ENCODE results near the gene RPL21.
"Not testable (repeated sequence)": the region's sequence is repeated elsewhere in the genome, so short reads cannot be mapped to it uniquely, and the experiment has no call there.

Gene RPL21

GRCh38 chr13:27251166-27252091 lies at the start of gene RPL21:
RPL21 (plus strand) TSS chr13:27251558; CDS start chr13:27253777, 2,219 bp downstream.
- DNase-seq, result peak; percentile 92

- no peak for DNase-seq
Observed at GRCh38 chr13:27201661-27202060, 49.7 kb upstream of the RPL21 start.

- no peak for DNase-seq
Observed at GRCh38 chr13:27203186-27203585, 48.2 kb upstream of the RPL21 start.

GRCh38 chr13:27203854-27204253 lies 47.5 kb upstream of the RPL21 start:
- DNase-seq, result peak in 1 of 2 donors; percentile 17

GRCh38 chr13:27208514-27208913 lies 42.8 kb upstream of the RPL21 start:
- no peak for DNase-seq

- no peak for DNase-seq
Observed at GRCh38 chr13:27211271-27211670, 40.1 kb upstream of the RPL21 start.

GRCh38 chr13:27211771-27212364 lies 39.5 kb upstream of the RPL21 start:
- no peak for DNase-seq

GRCh38 chr13:27213386-27213785 lies 38.0 kb upstream of the RPL21 start:
- not testable (repeated sequence) for DNase-seq

- DNase-seq, result not testable (repeated sequence)
Observed at GRCh38 chr13:27217791-27218190, 33.6 kb upstream of the RPL21 start.

GRCh38 chr13:27218861-27219260 lies 32.5 kb upstream of the RPL21 start:
- DNase-seq, result not testable (repeated sequence)

GRCh38 chr13:27219611-27220010 lies 31.7 kb upstream of the RPL21 start:
- DNase-seq, result no peak

GRCh38 chr13:27222100-27222499 lies 29.3 kb upstream of the RPL21 start:
- not testable (repeated sequence) for DNase-seq

- DNase-seq, result no peak
Observed at GRCh38 chr13:27226991-27227390, 24.4 kb upstream of the RPL21 start.

GRCh38 chr13:27228131-27228530 lies 23.2 kb upstream of the RPL21 start:
- DNase-seq, result no peak

GRCh38 chr13:27229642-27230041 lies 21.7 kb upstream of the RPL21 start:
- no peak for DNase-seq

- no peak for DNase-seq
Observed at GRCh38 chr13:27233964-27234363, 17.4 kb upstream of the RPL21 start.

GRCh38 chr13:27236478-27236877 lies 14.9 kb upstream of the RPL21 start:
- no peak for DNase-seq

GRCh38 chr13:27242702-27243101 lies 8.7 kb upstream of the RPL21 start:
- DNase-seq, result no peak

GRCh38 chr13:27245610-27246009 lies 5.7 kb upstream of the RPL21 start:
- DNase-seq, result no peak

- no peak for DNase-seq
Observed at GRCh38 chr13:27250833-27251165, 559 bp upstream of the RPL21 start.

- no peak for DNase-seq
Observed at GRCh38 chr13:27252467-27252866, 1.1 kb downstream of the RPL21 start.

- no peak for DNase-seq
Observed at GRCh38 chr13:27257233-27257568, 5.8 kb downstream of the RPL21 start.

GRCh38 chr13:27257648-27258253 lies 6.4 kb downstream of the RPL21 start:
- DNase-seq, result no peak

Data from CD4-positive, alpha-beta T cell treated with Interferon alpha-2 for 1 hour (primary cell).